GM23338 (cell line): ENCODE measurements around the gene GRIA4. TPM values are rescaled to one million over a fixed set of nuclear protein-coding genes. Genes with fewer than 3 reads are reported as not detected.

Experiments
- ATAC-seq: fragments of 200-7000 bp; cut with Tn5 transposase; 3 replicates; pipeline ENCODE4 v1.9.1; 2020
- DNase-seq: peaks from one replicate; pipeline ENCODE4 v3.0.0-alpha.2; 2015; ENCODE audit warnings: low spot score
- H2AFZ ChIP-seq: fragments of 200-600 bp; sonication (generic); 2 replicates; pipeline ENCODE4 v1.8.0; 2016; ENCODE audit warnings: antibody characterized with exemption, mild to moderate bottlenecking, moderate library complexity
- H3F3A ChIP-seq: fragments of 200-600 bp; sonication (generic); replicated peaks from 2 replicates; pipeline ENCODE4 v1.8.0; 2017; ENCODE audit warnings: antibody characterized with exemption, mixed run types, low read depth
- H3K27ac ChIP-seq: fragments of 200-600 bp; sonication (generic); 2 replicates; pipeline ENCODE4 v1.6.1; 2016; ENCODE audit warnings: low read depth
- H3K27me3 ChIP-seq: fragments of 200-600 bp; sonication (generic); 2 replicates; pipeline ENCODE4 v1.8.0; 2016; ENCODE audit warnings: mild to moderate bottlenecking, mixed run types, moderate library complexity; ENCODE audit not compliant: insufficient read depth
- H3K36me3 ChIP-seq: fragments of 200-600 bp; sonication (generic); 2 replicates; pipeline ENCODE4 v1.8.0; 2016; ENCODE audit warnings: mild to moderate bottlenecking; ENCODE audit not compliant: insufficient read depth
- H3K4me1 ChIP-seq: fragments of 200-600 bp; sonication (generic); 2 replicates; pipeline ENCODE4 v1.8.0; 2016; ENCODE audit warnings: mild to moderate bottlenecking, moderate library complexity; ENCODE audit not compliant: insufficient read depth
- H3K4me2 ChIP-seq: fragments of 200-600 bp; sonication (generic); 2 replicates; pipeline ENCODE4 v1.7.1; 2017; ENCODE audit warnings: mixed run types
- H3K4me3 ChIP-seq: fragments of 200-600 bp; sonication (generic); 2 replicates; pipeline ENCODE4 v1.6.1; 2016; ENCODE audit warnings: mixed run types
- H3K79me2 ChIP-seq: fragments of 200-600 bp; sonication (generic); replicated peaks from 2 replicates; pipeline ENCODE4 v1.8.0; 2017; ENCODE audit warnings: mild to moderate bottlenecking; ENCODE audit not compliant: insufficient read depth
- H3K9me2 ChIP-seq: fragments of 200-600 bp; sonication (generic); 2 replicates; pipeline ENCODE4 v1.8.0; 2017; ENCODE audit not compliant: insufficient read depth
- H4K20me1 ChIP-seq: fragments of 200-600 bp; sonication (generic); replicated peaks from 2 replicates; pipeline ENCODE4 v1.8.0; 2017; ENCODE audit warnings: mild to moderate bottlenecking; ENCODE audit not compliant: insufficient read depth
- H3K27ac Mint-ChIP-seq: 2 replicates; pipeline ENCODE4 v1.8.0; 2020; ENCODE audit warnings: inconsistent platforms, mild to moderate bottlenecking, moderate library complexity, mixed read lengths
- H3K27me3 Mint-ChIP-seq: 3 replicates; pipeline ENCODE4 v1.8.0; 2022; ENCODE audit warnings: low read depth, mild to moderate bottlenecking, moderate library complexity, mixed read lengths, inconsistent platforms; ENCODE audit not compliant: insufficient read depth, poor library complexity
- H3K36me3 Mint-ChIP-seq: 3 replicates; pipeline ENCODE4 v1.8.0; 2021; ENCODE audit warnings: low read depth, mild to moderate bottlenecking, inconsistent platforms, moderate library complexity, mixed read lengths
- H3K4me1 Mint-ChIP-seq: 3 replicates; pipeline ENCODE4 v1.8.0; 2020; ENCODE audit warnings: mild to moderate bottlenecking, inconsistent platforms, mixed read lengths
- H3K4me3 Mint-ChIP-seq: 3 replicates; pipeline ENCODE4 v1.8.0; 2021; ENCODE audit warnings: moderate library complexity, mild to moderate bottlenecking, inconsistent platforms, mixed read lengths
- H3K9me3 Mint-ChIP-seq: 3 replicates; pipeline ENCODE4 v1.8.0; 2020; ENCODE audit warnings: moderate library complexity, mild to moderate bottlenecking, inconsistent platforms, mixed read lengths
- CREB1 ChIP-seq: fragments of 250-450 bp; sonication (Bioruptor Pico); IDR thresholded peaks from 2 replicates; pipeline ENCODE4 v1.5.0; 2020; ENCODE audit warnings: low read depth, mild to moderate bottlenecking, moderate library complexity
- EZH2 ChIP-seq: fragments of 200-600 bp; sonication (generic); IDR thresholded peaks from one replicate; pipeline ENCODE4 v1.8.0; 2017; ENCODE audit warnings: antibody characterized with exemption, mild to moderate bottlenecking, low read depth; ENCODE audit not compliant: unreplicated experiment
- EZH2phosphoT487 ChIP-seq: fragments of 200-600 bp; sonication (generic); IDR thresholded peaks from one replicate; pipeline ENCODE4 v1.8.1; 2018; ENCODE audit warnings: antibody characterized with exemption; ENCODE audit not compliant: unreplicated experiment
- JUNB ChIP-seq: IDR thresholded peaks from one replicate; pipeline ENCODE4 v1.6.1; 2016; ENCODE audit warnings: antibody characterized with exemption; ENCODE audit not compliant: unreplicated experiment
- NANOG ChIP-seq: IDR thresholded peaks from 2 replicates; pipeline ENCODE4 v1.6.1; 2016; ENCODE audit warnings: antibody characterized with exemption, borderline replicate concordance
- POLR2AphosphoS5 ChIP-seq: IDR thresholded peaks from 2 replicates; pipeline ENCODE4 v1.6.1; 2016; ENCODE audit warnings: antibody characterized with exemption, low read depth
- STAT1 ChIP-seq: IDR thresholded peaks from one replicate; pipeline ENCODE4 v1.6.1; 2016; ENCODE audit warnings: antibody characterized with exemption; ENCODE audit not compliant: unreplicated experiment
- ZNF114 ChIP-seq: fragments of 250-450 bp; sonication (Bioruptor Pico); IDR thresholded peaks from 2 replicates; pipeline ENCODE4 v1.5.0; 2020; ENCODE audit warnings: mild to moderate bottlenecking, moderate library complexity
- ZNF331 ChIP-seq: fragments of 250-450 bp; sonication (Bioruptor Pico); IDR thresholded peaks from 2 replicates; pipeline ENCODE4 v1.5.0; 2020; ENCODE audit warnings: low read depth, mild to moderate bottlenecking, moderate library complexity
- polyA plus RNA-seq: library from polyadenylated mRNA; unstranded; fragments of >200 nt; fragmentation: Nextera tagmentation; extraction: Ambion mirVana; gene quantifications from 2 replicates; pipeline ENCODE4 v1.2.1, GENCODE V29; 2016
- total RNA-seq: library from RNA; depleted of rRNA; stranded (reverse); fragments of >200 nt; shearing (Covaris generic); gene quantifications from 2 replicates; pipeline ENCODE4 v1.2.3, GENCODE V29; 2014
- TF ChIP-seq, protein P1 (sequence below): IDR thresholded peaks from one replicate; pipeline ENCODE4 v1.6.1; 2018; ENCODE audit warnings: antibody characterized with exemption; ENCODE audit not compliant: unreplicated experiment
- TF ChIP-seq, protein P2 (sequence below): IDR thresholded peaks from 2 replicates; pipeline ENCODE4 v1.6.1; 2016; ENCODE audit warnings: antibody characterized with exemption
- TF ChIP-seq, protein P3 (sequence below), 2 experiments: fragments of 200-600 bp in 1 of 2; sonication (generic) in 1 of 2; conservative IDR thresholded peaks; 2 replicates each; pipeline versions ENCODE4 v1.5.1 to v1.6.1; 2016 to 2017; ENCODE audit warnings: antibody characterized with exemption in 2 of 2, low read depth in 2 of 2, mild to moderate bottlenecking in 2 of 2, moderate library complexity in 1 of 2
- TF ChIP-seq, protein P4 (sequence below): fragments of 250-450 bp; sonication (Bioruptor Pico); IDR thresholded peaks from 2 replicates; pipeline ENCODE4 v1.5.0; 2020; ENCODE audit warnings: mild to moderate bottlenecking, moderate library complexity

Gene GRIA4
- total and polyA plus RNA-seq, 2 experiments from 2014 or later, result 17.8 to 71.1 TPM

DNA sequence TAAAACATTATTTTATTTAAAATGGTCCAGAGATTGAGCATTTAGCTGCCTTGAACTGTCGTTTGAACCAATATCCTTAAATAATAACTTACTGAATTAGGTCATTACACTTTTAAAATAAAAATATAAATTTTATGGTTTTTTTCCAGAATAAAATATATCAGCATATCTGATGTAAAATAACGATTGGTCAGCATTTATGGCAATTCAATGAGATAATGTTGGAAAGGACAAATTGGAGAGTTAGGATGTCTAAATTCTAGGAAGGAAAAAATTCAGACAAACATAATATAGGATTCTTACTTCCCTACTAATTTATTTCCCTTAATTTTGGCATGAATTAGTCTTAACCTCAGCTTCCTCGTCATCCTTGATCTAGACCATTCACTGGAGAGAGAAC is 113.4 kb downstream of the GRIA4 start:
- H3K4me2 ChIP-seq, result no peak overlapping the region
- H3K79me2 ChIP-seq, result no peaks in the 10 kb centered on the region
- Mint-ChIP-seq H3K36me3 (peaks cover 27% of the 10 kb centered on the region), H3K4me3 (no peak overlapping the region), H3K4me1 (peaks cover 15% of the 10 kb centered on the region), H3K27ac (no peak overlapping the region), H3K9me3 (peaks cover 25% of the 10 kb centered on the region), H3K27me3 (peaks cover 5% of the 10 kb centered on the region)
- H3K27me3 ChIP-seq, result no peaks in the 10 kb centered on the region
- no peak for DNase-seq
- peaks cover 11% of the 10 kb centered on the region; the same call in 1 of the 2 replicates for H3K4me1 ChIP-seq
- H4K20me1 ChIP-seq, result no peaks in the 10 kb centered on the region
- H3K36me3 ChIP-seq, result no peaks in the 10 kb centered on the region
- no peak for ATAC-seq
- H3K9me2 ChIP-seq, result no peaks in the 10 kb centered on the region
- no peak overlapping the region for H3K4me3 ChIP-seq
- no peak for TF ChIP-seq CREB1
- TF ChIP-seq, protein P1, sequence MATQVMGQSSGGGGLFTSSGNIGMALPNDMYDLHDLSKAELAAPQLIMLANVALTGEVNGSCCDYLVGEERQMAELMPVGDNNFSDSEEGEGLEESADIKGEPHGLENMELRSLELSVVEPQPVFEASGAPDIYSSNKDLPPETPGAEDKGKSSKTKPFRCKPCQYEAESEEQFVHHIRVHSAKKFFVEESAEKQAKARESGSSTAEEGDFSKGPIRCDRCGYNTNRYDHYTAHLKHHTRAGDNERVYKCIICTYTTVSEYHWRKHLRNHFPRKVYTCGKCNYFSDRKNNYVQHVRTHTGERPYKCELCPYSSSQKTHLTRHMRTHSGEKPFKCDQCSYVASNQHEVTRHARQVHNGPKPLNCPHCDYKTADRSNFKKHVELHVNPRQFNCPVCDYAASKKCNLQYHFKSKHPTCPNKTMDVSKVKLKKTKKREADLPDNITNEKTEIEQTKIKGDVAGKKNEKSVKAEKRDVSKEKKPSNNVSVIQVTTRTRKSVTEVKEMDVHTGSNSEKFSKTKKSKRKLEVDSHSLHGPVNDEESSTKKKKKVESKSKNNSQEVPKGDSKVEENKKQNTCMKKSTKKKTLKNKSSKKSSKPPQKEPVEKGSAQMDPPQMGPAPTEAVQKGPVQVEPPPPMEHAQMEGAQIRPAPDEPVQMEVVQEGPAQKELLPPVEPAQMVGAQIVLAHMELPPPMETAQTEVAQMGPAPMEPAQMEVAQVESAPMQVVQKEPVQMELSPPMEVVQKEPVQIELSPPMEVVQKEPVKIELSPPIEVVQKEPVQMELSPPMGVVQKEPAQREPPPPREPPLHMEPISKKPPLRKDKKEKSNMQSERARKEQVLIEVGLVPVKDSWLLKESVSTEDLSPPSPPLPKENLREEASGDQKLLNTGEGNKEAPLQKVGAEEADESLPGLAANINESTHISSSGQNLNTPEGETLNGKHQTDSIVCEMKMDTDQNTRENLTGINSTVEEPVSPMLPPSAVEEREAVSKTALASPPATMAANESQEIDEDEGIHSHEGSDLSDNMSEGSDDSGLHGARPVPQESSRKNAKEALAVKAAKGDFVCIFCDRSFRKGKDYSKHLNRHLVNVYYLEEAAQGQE, result no peak
- no peak for TF ChIP-seq ZNF331 (CRISPR knock-in tag)
- no peak for TF ChIP-seq EZH2
- no peak for TF ChIP-seq EZH2phosphoT487
- TF ChIP-seq, protein P2, sequence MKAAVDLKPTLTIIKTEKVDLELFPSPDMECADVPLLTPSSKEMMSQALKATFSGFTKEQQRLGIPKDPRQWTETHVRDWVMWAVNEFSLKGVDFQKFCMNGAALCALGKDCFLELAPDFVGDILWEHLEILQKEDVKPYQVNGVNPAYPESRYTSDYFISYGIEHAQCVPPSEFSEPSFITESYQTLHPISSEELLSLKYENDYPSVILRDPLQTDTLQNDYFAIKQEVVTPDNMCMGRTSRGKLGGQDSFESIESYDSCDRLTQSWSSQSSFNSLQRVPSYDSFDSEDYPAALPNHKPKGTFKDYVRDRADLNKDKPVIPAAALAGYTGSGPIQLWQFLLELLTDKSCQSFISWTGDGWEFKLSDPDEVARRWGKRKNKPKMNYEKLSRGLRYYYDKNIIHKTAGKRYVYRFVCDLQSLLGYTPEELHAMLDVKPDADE, result no peak
- TF ChIP-seq, protein P3, sequence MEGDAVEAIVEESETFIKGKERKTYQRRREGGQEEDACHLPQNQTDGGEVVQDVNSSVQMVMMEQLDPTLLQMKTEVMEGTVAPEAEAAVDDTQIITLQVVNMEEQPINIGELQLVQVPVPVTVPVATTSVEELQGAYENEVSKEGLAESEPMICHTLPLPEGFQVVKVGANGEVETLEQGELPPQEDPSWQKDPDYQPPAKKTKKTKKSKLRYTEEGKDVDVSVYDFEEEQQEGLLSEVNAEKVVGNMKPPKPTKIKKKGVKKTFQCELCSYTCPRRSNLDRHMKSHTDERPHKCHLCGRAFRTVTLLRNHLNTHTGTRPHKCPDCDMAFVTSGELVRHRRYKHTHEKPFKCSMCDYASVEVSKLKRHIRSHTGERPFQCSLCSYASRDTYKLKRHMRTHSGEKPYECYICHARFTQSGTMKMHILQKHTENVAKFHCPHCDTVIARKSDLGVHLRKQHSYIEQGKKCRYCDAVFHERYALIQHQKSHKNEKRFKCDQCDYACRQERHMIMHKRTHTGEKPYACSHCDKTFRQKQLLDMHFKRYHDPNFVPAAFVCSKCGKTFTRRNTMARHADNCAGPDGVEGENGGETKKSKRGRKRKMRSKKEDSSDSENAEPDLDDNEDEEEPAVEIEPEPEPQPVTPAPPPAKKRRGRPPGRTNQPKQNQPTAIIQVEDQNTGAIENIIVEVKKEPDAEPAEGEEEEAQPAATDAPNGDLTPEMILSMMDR (conservative IDR thresholded peaks at IDR 0.05; ENCODE audit: low read depth in 2 of 2), result no peak
- no peak for TF ChIP-seq JUNB
- TF ChIP-seq NANOG, result no peak
- no peak for TF ChIP-seq POLR2AphosphoS5
- TF ChIP-seq, protein P4, sequence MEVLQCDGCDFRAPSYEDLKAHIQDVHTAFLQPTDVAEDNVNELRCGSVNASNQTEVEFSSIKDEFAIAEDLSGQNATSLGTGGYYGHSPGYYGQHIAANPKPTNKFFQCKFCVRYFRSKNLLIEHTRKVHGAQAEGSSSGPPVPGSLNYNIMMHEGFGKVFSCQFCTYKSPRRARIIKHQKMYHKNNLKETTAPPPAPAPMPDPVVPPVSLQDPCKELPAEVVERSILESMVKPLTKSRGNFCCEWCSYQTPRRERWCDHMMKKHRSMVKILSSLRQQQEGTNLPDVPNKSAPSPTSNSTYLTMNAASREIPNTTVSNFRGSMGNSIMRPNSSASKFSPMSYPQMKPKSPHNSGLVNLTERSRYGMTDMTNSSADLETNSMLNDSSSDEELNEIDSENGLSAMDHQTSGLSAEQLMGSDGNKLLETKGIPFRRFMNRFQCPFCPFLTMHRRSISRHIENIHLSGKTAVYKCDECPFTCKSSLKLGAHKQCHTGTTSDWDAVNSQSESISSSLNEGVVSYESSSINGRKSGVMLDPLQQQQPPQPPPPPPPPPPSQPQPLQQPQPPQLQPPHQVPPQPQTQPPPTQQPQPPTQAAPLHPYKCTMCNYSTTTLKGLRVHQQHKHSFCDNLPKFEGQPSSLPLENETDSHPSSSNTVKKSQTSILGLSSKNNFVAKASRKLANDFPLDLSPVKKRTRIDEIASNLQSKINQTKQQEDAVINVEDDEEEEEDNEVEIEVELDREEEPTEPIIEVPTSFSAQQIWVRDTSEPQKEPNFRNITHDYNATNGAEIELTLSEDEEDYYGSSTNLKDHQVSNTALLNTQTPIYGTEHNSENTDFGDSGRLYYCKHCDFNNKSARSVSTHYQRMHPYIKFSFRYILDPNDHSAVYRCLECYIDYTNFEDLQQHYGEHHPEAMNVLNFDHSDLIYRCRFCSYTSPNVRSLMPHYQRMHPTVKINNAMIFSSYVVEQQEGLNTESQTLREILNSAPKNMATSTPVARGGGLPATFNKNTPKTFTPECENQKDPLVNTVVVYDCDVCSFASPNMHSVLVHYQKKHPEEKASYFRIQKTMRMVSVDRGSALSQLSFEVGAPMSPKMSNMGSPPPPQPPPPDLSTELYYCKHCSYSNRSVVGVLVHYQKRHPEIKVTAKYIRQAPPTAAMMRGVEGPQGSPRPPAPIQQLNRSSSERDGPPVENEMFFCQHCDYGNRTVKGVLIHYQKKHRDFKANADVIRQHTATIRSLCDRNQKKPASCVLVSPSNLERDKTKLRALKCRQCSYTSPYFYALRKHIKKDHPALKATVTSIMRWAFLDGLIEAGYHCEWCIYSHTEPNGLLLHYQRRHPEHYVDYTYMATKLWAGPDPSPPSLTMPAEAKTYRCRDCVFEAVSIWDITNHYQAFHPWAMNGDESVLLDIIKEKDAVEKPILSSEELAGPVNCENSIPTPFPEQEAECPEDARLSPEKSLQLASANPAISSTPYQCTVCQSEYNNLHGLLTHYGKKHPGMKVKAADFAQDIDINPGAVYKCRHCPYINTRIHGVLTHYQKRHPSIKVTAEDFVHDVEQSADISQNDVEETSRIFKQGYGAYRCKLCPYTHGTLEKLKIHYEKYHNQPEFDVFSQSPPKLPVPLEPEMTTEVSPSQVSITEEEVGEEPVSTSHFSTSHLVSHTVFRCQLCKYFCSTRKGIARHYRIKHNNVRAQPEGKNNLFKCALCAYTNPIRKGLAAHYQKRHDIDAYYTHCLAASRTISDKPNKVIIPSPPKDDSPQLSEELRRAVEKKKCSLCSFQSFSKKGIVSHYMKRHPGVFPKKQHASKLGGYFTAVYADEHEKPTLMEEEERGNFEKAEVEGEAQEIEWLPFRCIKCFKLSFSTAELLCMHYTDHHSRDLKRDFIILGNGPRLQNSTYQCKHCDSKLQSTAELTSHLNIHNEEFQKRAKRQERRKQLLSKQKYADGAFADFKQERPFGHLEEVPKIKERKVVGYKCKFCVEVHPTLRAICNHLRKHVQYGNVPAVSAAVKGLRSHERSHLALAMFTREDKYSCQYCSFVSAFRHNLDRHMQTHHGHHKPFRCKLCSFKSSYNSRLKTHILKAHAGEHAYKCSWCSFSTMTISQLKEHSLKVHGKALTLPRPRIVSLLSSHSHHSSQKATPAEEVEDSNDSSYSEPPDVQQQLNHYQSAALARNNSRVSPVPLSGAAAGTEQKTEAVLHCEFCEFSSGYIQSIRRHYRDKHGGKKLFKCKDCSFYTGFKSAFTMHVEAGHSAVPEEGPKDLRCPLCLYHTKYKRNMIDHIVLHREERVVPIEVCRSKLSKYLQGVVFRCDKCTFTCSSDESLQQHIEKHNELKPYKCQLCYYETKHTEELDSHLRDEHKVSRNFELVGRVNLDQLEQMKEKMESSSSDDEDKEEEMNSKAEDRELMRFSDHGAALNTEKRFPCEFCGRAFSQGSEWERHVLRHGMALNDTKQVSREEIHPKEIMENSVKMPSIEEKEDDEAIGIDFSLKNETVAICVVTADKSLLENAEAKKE (CRISPR knock-in tag), result no peak
- TF ChIP-seq STAT1, result no peak
- TF ChIP-seq ZNF114, result no peak
- no peaks in the 10 kb centered on the region for H3F3A ChIP-seq
- no peak overlapping the region for H3K27ac ChIP-seq
- no peak overlapping the region for H2AFZ ChIP-seq
